ENCODE results near the gene GNAL.

The GNAL gene

DNA sequence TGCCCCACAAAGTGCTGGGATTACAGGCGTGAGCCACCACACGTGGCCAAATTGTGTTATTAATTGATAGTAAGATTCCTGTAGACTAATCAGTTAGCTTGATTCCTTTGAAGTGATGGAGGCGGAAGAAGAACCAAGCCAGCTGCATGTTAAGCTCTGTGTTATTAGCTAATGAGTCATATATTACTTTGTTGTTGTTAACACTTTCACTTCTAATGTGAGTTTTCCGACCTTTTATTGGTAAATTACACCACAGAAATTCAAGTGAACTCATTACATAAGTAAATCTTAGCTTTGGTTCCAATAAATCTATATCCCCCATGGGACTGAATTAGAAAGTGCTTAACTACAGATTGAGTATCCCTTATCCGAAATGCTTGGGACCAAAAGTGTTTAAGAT is 182.4 kb downstream of the GNAL start:
- TF ChIP-seq POLR2AphosphoS5 (IDR thresholded peaks at IDR 0.05; ENCODE audit: borderline replicate concordance, low read depth, low read length) (no peak), EZH2 (IDR thresholded peaks at IDR 0.05) (no peak), FOXP2 (optimal IDR thresholded peaks at IDR 0.05; ENCODE audit: control extremely low read depth, extremely low read length, insufficient read depth) (no peak)
- no peak overlapping the region for H3K9ac ChIP-seq (ENCODE audit: insufficient read length)
- H3K4me3 ChIP-seq: no peak overlapping the region
- H3K9me3 ChIP-seq (ENCODE audit: low read depth, low read length): no peaks in the 10 kb centered on the region
- no peaks in the 10 kb centered on the region for H3K36me3 ChIP-seq (ENCODE audit: insufficient read depth, low read length)
- DNase-seq (ENCODE audit: low read depth, low spot score): no peak
- H3K27ac ChIP-seq: no peak overlapping the region

DNA sequence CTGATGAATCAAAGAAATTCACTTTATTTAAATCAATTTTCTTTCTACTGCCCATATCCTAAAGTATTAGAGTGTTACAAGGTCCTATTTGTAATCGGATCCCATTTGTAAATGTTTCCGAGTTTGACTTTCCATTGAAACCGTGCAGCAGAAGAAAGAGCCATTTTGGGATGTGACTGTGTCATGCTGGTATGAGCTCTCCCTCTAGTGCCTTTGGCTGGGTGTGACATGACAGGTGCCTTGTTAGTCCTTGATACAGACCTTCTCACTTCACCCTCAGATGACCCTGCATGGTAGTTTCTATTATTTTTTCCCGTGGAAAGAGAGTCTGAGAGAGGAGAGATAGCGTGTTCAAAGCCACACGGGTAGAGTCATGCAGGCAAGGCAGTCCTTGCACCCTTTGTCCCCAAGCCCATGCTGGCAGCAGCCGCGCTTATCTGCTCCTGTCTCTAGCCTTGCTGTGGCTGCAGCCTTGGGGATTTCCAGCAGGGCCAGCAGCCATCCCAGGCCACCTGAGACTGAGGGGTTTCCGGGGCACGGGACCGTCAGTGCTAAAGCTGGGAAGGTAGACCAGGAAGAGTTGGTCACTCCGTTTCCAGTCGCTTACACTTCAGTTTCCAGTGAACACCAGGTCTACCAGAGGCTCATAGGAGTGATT is 183.5 kb downstream of the GNAL start:
- H3K9me3 ChIP-seq (ENCODE audit: low read depth, low read length): no peaks in the 10 kb centered on the region
- TF ChIP-seq FOXP2 (optimal IDR thresholded peaks at IDR 0.05; ENCODE audit: control extremely low read depth, extremely low read length, insufficient read depth): no peak
- TF ChIP-seq POLR2AphosphoS5 (IDR thresholded peaks at IDR 0.05; ENCODE audit: borderline replicate concordance, low read depth, low read length): no peak
- no peak for TF ChIP-seq EZH2 (IDR thresholded peaks at IDR 0.05)
- H3K9ac ChIP-seq (ENCODE audit: insufficient read length): no peak overlapping the region
- H3K4me3 ChIP-seq: no peak overlapping the region
- H3K27ac ChIP-seq: no peak overlapping the region
- DNase-seq (ENCODE audit: low read depth, low spot score): no peak
- no peaks in the 10 kb centered on the region for H3K36me3 ChIP-seq (ENCODE audit: insufficient read depth, low read length)

DNA sequence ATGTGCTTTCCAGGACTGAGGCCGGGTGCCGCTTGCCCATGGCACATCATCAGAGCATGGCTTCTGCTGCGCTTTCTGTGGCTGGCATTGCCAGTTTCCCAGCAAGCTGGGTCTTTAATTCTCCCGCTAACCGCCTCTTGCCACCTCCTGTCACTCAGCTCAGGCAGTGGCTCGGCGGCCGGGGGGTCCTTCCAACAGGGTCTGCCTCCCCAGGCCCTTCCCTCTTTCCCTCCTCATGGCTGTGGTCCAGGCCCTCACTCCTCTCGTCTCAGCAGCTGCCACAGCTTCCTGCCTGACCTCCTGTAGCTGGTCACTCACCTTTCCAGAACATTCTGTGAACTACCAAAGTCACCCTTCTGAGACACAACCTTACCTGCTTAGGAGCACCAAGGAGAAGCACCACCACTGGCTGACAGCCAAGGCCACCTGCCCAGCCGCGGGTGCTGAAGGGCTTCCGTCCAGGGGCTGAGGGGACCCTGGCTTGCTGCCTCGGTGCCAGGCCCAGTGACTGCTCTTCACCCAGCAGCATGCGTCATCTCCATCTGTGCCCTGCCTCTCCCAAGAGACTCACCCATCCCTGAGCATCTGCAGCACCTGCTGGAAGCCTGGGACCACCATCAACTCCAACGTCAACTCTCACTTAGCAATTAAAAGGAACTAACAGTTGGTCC is 184.7 kb downstream of the GNAL start:
- Histone ChIP-seq H3K9me3 (ENCODE audit: low read depth, low read length) (no peaks in the 10 kb centered on the region), H3K27ac (no peak overlapping the region), H3K36me3 (ENCODE audit: insufficient read depth, low read length) (no peaks in the 10 kb centered on the region), H3K9ac (ENCODE audit: insufficient read length) (no peak overlapping the region), H3K4me3 (no peak overlapping the region)
- DNase-seq (ENCODE audit: low read depth, low spot score): no peak
- TF ChIP-seq EZH2 (IDR thresholded peaks at IDR 0.05): no peak
- no peak for TF ChIP-seq POLR2AphosphoS5 (IDR thresholded peaks at IDR 0.05; ENCODE audit: borderline replicate concordance, low read depth, low read length)
- TF ChIP-seq FOXP2 (optimal IDR thresholded peaks at IDR 0.05; ENCODE audit: control extremely low read depth, extremely low read length, insufficient read depth): no peak

DNA sequence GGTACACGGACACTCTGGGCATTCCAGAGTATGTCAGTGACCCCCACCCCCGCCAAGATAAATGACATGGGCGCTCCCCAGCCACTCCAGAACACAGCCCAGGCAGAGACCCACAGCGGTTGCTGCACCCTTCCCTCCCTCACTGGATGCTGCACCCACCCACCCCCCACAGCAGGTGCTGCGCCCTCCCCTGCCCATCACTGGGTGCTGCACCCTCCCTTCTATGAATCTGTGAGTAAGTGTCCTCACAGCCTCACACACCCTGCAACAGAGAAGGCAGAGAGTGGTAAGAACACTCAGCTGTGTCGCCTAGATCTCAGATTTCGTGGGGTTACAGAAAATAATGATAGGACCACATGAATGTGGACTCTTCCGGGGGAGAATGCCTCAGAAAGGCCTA is 185.6 kb downstream of the GNAL start:
- no peak overlapping the region for H3K9ac ChIP-seq (ENCODE audit: insufficient read length)
- TF ChIP-seq FOXP2 (optimal IDR thresholded peaks at IDR 0.05; ENCODE audit: control extremely low read depth, extremely low read length, insufficient read depth) (no peak), EZH2 (IDR thresholded peaks at IDR 0.05) (no peak), POLR2AphosphoS5 (IDR thresholded peaks at IDR 0.05; ENCODE audit: borderline replicate concordance, low read depth, low read length) (no peak)
- no peaks in the 10 kb centered on the region for H3K9me3 ChIP-seq (ENCODE audit: low read depth, low read length)
- no peak for DNase-seq (ENCODE audit: low read depth, low spot score)
- no peaks in the 10 kb centered on the region for H3K36me3 ChIP-seq (ENCODE audit: insufficient read depth, low read length)
- no peak overlapping the region for H3K4me3 ChIP-seq
- H3K27ac ChIP-seq: no peak overlapping the region

DNA sequence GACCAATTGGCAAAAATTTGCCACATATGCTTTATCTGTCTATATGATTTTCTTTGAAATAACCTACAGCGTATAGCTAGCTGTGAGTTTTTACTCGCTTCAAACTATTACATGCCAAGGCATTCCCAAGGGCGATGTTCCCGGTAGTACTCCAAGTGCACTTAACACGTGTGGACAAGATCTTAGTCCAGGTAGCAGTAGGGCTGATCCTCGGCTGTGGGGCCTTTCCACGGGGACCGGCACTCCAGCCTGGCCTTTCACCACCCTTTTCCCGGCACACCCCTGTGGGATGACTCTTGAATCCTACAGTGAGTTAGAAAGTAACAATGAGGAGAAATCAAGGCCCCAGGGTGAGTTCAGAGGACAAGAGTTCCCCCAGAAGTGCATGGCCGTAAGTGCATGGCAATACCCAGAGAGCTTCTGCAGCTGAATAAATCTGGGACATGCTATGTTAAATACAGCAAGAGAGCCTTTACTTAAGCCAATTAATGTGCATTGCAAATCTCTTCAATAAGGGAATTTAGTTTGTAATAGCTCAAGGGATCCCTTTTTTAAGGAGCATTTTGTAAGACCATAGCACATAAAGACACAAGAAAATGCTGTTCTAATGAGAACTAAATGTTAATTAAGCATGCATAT is 188.6 kb downstream of the GNAL start:
- Histone ChIP-seq H3K9me3 (ENCODE audit: low read depth, low read length) (no peaks in the 10 kb centered on the region), H3K4me3 (no peak overlapping the region), H3K27ac (no peak overlapping the region), H3K36me3 (ENCODE audit: insufficient read depth, low read length) (no peaks in the 10 kb centered on the region), H3K9ac (ENCODE audit: insufficient read length) (no peak overlapping the region)
- no peak for DNase-seq (ENCODE audit: low read depth, low spot score)
- TF ChIP-seq FOXP2 (optimal IDR thresholded peaks at IDR 0.05; ENCODE audit: control extremely low read depth, extremely low read length, insufficient read depth) (no peak), POLR2AphosphoS5 (IDR thresholded peaks at IDR 0.05; ENCODE audit: borderline replicate concordance, low read depth, low read length) (no peak), EZH2 (IDR thresholded peaks at IDR 0.05) (no peak)

DNA sequence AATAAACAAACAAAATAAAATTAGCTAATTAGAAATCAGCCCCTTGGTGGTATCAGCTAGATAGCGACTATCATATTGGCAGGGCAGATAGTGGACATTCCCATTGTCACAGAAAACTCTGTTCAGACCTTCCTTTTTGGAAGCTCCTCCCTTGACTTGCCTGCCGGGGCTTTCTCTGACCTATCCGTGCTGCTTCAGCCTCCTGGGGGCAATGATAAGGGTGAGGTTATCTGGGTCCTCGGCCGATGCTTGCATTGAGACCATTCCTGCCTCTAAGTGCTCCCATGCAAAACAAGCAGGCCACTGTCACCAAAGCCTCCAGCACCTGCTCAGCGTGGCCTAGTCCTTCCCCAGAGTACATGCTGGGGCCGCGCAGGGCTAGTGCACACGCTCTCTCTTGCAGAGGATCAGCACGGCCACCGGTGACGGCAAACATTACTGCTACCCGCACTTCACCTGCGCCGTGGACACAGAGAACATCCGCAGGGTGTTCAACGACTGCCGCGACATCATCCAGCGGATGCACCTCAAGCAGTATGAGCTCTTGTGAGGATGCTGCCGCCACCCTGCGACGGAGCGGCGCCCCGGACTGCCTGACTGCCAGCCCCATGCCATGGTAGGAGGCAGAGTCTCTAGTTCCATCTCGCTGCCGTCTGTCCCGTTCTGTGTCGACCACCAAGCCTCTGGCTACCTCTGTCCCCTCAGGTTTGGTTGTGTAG is 191.7 kb downstream of the GNAL start:
- H3K27ac ChIP-seq: no peak overlapping the region
- DNase-seq (ENCODE audit: low read depth, low spot score): no peak

DNA sequence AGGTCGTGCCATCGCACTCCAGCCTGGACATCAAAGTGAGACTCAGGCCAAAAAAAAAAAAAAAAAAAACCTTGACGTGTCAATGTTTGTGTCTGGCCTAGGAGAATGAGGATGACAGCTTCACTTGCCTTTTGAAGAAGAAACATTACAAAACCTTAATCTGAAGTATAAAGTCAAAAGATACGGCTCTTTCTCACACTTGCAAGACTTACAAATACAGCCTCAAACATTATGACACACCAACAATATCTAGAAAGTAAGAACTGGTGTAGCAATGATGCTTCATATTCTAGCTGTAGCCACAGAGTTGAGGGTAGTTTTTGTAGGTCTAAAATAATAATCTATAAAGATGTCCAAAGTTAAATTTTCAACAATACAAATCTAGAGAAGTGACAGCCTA is 193.6 kb downstream of the GNAL start:
- TF ChIP-seq POLR2AphosphoS5 (IDR thresholded peaks at IDR 0.05; ENCODE audit: borderline replicate concordance, low read depth, low read length) (no peak), FOXP2 (optimal IDR thresholded peaks at IDR 0.05; ENCODE audit: control extremely low read depth, extremely low read length, insufficient read depth) (no peak), EZH2 (IDR thresholded peaks at IDR 0.05) (no peak)
- H3K27ac ChIP-seq: no peak overlapping the region
- no peak overlapping the region for H3K4me3 ChIP-seq
- no peaks in the 10 kb centered on the region for H3K9me3 ChIP-seq (ENCODE audit: low read depth, low read length)
- no peak overlapping the region for H3K9ac ChIP-seq (ENCODE audit: insufficient read length)
- no peak for DNase-seq (ENCODE audit: low read depth, low spot score)
- H3K36me3 ChIP-seq (ENCODE audit: insufficient read depth, low read length): no peaks in the 10 kb centered on the region

More for the DNA sequence above, 191.7 kb downstream of the GNAL start:
- Histone ChIP-seq H3K4me3 (no peak overlapping the region), H3K9ac (ENCODE audit: insufficient read length) (no peak overlapping the region), H3K9me3 (ENCODE audit: low read depth, low read length) (no peaks in the 10 kb centered on the region), H3K36me3 (ENCODE audit: insufficient read depth, low read length) (no peaks in the 10 kb centered on the region)
- TF ChIP-seq FOXP2 (optimal IDR thresholded peaks at IDR 0.05; ENCODE audit: control extremely low read depth, extremely low read length, insufficient read depth): no peak
- no peak for TF ChIP-seq EZH2 (IDR thresholded peaks at IDR 0.05)
- TF ChIP-seq POLR2AphosphoS5 (IDR thresholded peaks at IDR 0.05; ENCODE audit: borderline replicate concordance, low read depth, low read length): no peak

DNA sequence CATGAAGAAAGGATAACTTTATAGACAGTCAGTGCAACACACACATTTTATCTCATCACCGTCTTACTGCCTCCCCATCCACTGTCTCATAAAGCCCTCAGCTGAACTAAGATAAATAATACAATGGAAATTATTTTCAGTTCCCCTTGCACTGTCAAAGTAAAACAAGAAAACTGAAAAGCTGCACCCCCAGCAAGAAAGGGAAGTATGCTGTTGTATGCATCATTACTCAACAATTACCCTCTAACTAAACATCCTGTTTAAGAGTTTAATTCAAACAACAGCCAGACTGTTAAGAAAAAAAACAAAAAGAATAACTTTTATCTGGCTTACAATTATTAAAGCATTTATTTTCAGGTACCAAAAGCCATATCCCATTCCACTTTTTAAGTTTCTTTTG is 194.1 kb downstream of the GNAL start:
- H3K36me3 ChIP-seq (ENCODE audit: insufficient read depth, low read length): no peaks in the 10 kb centered on the region
- H3K4me3 ChIP-seq: no peak overlapping the region
- no peaks in the 10 kb centered on the region for H3K9me3 ChIP-seq (ENCODE audit: low read depth, low read length)
- no peak overlapping the region for H3K9ac ChIP-seq (ENCODE audit: insufficient read length)
- H3K27ac ChIP-seq: no peak overlapping the region
- DNase-seq (ENCODE audit: low read depth, low spot score): no peak
- no peak for TF ChIP-seq FOXP2 (optimal IDR thresholded peaks at IDR 0.05; ENCODE audit: control extremely low read depth, extremely low read length, insufficient read depth)
- TF ChIP-seq POLR2AphosphoS5 (IDR thresholded peaks at IDR 0.05; ENCODE audit: borderline replicate concordance, low read depth, low read length): no peak
- TF ChIP-seq EZH2 (IDR thresholded peaks at IDR 0.05): no peak
